ENCODE measurements around the gene TRPT1. TPM values are rescaled to one million over a fixed set of nuclear protein-coding genes. Genes with fewer than 3 reads are reported as not detected.

The TRPT1 gene
- total RNA-seq, 1 donor from 2014 or later: 47.4 TPM

GRCh38 chr11:64245401-64245796, 19.4 kb upstream of the TRPT1 start:
- DNase-seq (ENCODE audit: low spot score): no peak

GRCh38 chr11:64244966-64245365, 19.0 kb upstream of the TRPT1 start:
- DNase-seq (ENCODE audit: low spot score): no peak

GRCh38 chr11:64244107-64244506, 18.1 kb upstream of the TRPT1 start:
- no peak for DNase-seq (ENCODE audit: low spot score)

- DNase-seq (ENCODE audit: low spot score): no peak
Measured at GRCh38 chr11:64243236-64243854, 17.4 kb upstream of the TRPT1 start.

GRCh38 chr11:64241491-64242374, 15.7 kb upstream of the TRPT1 start:
- DNase-seq (ENCODE audit: low spot score): peak; percentile 42

- DNase-seq (ENCODE audit: low spot score): peak; percentile 100
Measured at GRCh38 chr11:64241241-64241490, 15.2 kb upstream of the TRPT1 start.

GRCh38 chr11:64240435-64241240, 14.7 kb upstream of the TRPT1 start, which contains the start of gene FKBP2:
Gene FKBP2, plus strand, starts transcription at chr11:64241095. Its CDS starts 1,293 bp downstream, at chr11:64242388.
- peak; percentile 98 for DNase-seq (ENCODE audit: low spot score)

- peak; percentile 52 for DNase-seq (ENCODE audit: low spot score)
Measured at GRCh38 chr11:64239662-64240434, 13.9 kb upstream of the TRPT1 start.

GRCh38 chr11:64238999-64239398, 13.0 kb upstream of the TRPT1 start:
- DNase-seq (ENCODE audit: low spot score): no peak

- no peak for DNase-seq (ENCODE audit: low spot score)
Measured at GRCh38 chr11:64238076-64238475, 12.1 kb upstream of the TRPT1 start.

GRCh38 chr11:64237484-64237951, 11.5 kb upstream of the TRPT1 start:
- peak; percentile 90 for DNase-seq (ENCODE audit: low spot score)

GRCh38 chr11:64235437-64236161, 9.6 kb upstream of the TRPT1 start:
- DNase-seq (ENCODE audit: low spot score): no peak

- DNase-seq (ENCODE audit: low spot score): no peak
Measured at GRCh38 chr11:64234647-64235379, 8.8 kb upstream of the TRPT1 start.

- DNase-seq (ENCODE audit: low spot score): peak; percentile 70
Measured at GRCh38 chr11:64233913-64234586, 8.1 kb upstream of the TRPT1 start, which contains the start of gene VEGFB. Gene VEGFB, plus strand, starts transcription at chr11:64234584. Its CDS starts 250 bp downstream, at chr11:64234834.

GRCh38 chr11:64232967-64233315, 7.0 kb upstream of the TRPT1 start:
- no peak for DNase-seq (ENCODE audit: low spot score)

GRCh38 chr11:64232182-64232966, 6.4 kb upstream of the TRPT1 start:
- DNase-seq (ENCODE audit: low spot score): no peak

- DNase-seq (ENCODE audit: low spot score): no peak
Measured at GRCh38 chr11:64231546-64231945, 5.6 kb upstream of the TRPT1 start.

- DNase-seq (ENCODE audit: low spot score): no peak
Measured at GRCh38 chr11:64230985-64231365, 5.0 kb upstream of the TRPT1 start.
